Cardiac muscle cell (in vitro differentiated cells and primary cell): ENCODE data around the gene SFXN3. TPM values are rescaled to one million over a fixed set of nuclear protein-coding genes. Genes with fewer than 3 reads are reported as not detected.

Source experiments
- DNase-seq, 2 donors: peaks; one replicate each; pipeline versions ENCODE4 v3.0.0 to v3.0.0-alpha.2; 2010 to 2017; ENCODE audit warnings: low read depth in 1 of 2, low spot score in 1 of 2
- H3K27ac ChIP-seq: fragments of 200-600 bp; sonication (generic); 2 replicates; pipeline ENCODE4 v1.5.1; 2016
- H3K27me3 ChIP-seq: fragments of 200-600 bp; sonication (generic); 2 replicates; pipeline ENCODE4 v1.6.0; 2016; ENCODE audit warnings: control low read depth
- H3K36me3 ChIP-seq: fragments of 200-600 bp; sonication (generic); 2 replicates; pipeline ENCODE4 v1.5.1; 2016; ENCODE audit warnings: control low read depth
- H3K4me1 ChIP-seq: fragments of 200-600 bp; sonication (generic); 2 replicates; pipeline ENCODE4 v1.8.1; 2017; ENCODE audit warnings: low read depth, mild to moderate bottlenecking, mixed run types
- H3K4me3 ChIP-seq: fragments of 200-600 bp; sonication (generic); 2 replicates; pipeline ENCODE4 v1.5.1; 2016; ENCODE audit warnings: mild to moderate bottlenecking
- H3K9me3 ChIP-seq: fragments of 200-600 bp; sonication (generic); 2 replicates; pipeline ENCODE4 v1.5.1; 2017; ENCODE audit warnings: low read depth, mild to moderate bottlenecking, control low read depth
- polyA plus RNA-seq: library from polyadenylated mRNA; unstranded; fragments of >200 nt; fragmentation: Nextera tagmentation; extraction: Ambion mirVana; gene quantifications from 2 replicates; pipeline ENCODE4 v1.2.1, GENCODE V29; 2016
- total RNA-seq: library from RNA; depleted of rRNA; stranded (reverse); fragments of >200 nt; gene quantifications from 2 replicates; pipeline ENCODE4 v1.2.3, GENCODE V29; 2016
- TF ChIP-seq, protein P1 (sequence below): IDR thresholded peaks from 2 replicates; pipeline ENCODE4 v1.5.1; 2012; ENCODE audit warnings: low read depth, mild to moderate bottlenecking, low read length

Gene SFXN3
- total and polyA plus RNA-seq, 2 experiments from 2014 or later: 23.4 to 37.8 TPM

DNA sequence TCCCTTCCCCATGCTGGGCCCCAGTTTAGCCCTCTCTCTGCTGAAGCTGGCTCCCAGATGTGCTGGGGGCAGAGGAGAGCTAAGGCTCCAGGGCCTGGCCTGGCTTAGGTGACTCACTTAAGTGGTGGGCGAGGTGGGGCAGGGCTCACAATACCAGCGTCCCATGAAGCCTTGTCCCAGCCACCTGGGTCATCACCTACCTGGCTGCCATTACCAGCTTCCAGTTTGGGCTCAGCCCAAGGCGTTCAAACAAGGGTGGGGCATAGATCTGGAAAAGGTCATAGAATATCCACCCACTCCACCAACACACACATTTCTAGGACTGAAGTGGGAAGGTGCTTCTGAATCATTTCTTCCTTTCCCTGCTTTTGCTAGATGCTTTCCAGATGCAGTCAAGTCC is 39.1 kb downstream of the SFXN3 start:
- Histone ChIP-seq H3K9me3 (no peaks in the 10 kb centered on the region), H3K4me3 (no peak overlapping the region), H3K27ac (no peak overlapping the region), H3K36me3 (no peaks in the 10 kb centered on the region), H3K27me3 (peaks cover 17% of the 10 kb centered on the region), H3K4me1 (peaks cover 12% of the 10 kb centered on the region)
- TF ChIP-seq, protein P1, sequence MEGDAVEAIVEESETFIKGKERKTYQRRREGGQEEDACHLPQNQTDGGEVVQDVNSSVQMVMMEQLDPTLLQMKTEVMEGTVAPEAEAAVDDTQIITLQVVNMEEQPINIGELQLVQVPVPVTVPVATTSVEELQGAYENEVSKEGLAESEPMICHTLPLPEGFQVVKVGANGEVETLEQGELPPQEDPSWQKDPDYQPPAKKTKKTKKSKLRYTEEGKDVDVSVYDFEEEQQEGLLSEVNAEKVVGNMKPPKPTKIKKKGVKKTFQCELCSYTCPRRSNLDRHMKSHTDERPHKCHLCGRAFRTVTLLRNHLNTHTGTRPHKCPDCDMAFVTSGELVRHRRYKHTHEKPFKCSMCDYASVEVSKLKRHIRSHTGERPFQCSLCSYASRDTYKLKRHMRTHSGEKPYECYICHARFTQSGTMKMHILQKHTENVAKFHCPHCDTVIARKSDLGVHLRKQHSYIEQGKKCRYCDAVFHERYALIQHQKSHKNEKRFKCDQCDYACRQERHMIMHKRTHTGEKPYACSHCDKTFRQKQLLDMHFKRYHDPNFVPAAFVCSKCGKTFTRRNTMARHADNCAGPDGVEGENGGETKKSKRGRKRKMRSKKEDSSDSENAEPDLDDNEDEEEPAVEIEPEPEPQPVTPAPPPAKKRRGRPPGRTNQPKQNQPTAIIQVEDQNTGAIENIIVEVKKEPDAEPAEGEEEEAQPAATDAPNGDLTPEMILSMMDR: no peak
- no peak for DNase-seq

DNA sequence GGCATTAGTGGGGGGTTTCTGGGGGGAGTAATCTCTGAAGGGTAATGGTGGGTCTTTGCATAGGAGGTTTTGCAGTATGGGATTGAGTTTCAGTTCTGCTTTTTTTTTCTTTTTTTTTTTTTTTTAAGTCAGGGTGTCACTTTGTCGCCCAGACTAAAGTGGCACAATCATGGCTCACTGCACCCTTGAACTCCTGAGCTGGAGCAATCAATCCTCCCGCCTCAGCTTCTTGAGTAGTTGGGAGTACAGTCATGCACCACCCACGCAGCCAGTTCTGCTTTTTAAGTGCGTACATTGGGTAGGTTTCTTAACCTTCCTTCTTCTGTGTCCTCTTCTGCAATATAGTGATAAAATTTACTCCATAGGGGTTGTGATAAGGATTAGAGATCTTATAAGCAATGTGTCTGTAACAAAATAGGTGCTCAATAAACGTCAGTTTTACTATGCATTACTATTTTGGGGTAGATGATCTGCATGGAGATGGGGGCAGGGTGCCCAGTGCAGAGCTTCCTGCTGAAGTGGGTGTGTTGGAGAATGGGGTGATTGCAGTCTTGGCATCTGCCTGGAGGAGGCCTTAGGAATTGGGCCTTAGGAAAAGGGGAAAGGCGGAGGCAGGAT is 40.3 kb downstream of the SFXN3 start:
- Histone ChIP-seq H3K4me1 (peaks cover 14% of the 10 kb centered on the region), H3K36me3 (no peaks in the 10 kb centered on the region), H3K9me3 (no peaks in the 10 kb centered on the region), H3K27ac (no peak overlapping the region), H3K4me3 (no peak overlapping the region), H3K27me3 (peaks cover 4% of the 10 kb centered on the region)
- DNase-seq: peak in 1 of 2 donors; percentile 42
- TF ChIP-seq, protein P1: no peak

DNA sequence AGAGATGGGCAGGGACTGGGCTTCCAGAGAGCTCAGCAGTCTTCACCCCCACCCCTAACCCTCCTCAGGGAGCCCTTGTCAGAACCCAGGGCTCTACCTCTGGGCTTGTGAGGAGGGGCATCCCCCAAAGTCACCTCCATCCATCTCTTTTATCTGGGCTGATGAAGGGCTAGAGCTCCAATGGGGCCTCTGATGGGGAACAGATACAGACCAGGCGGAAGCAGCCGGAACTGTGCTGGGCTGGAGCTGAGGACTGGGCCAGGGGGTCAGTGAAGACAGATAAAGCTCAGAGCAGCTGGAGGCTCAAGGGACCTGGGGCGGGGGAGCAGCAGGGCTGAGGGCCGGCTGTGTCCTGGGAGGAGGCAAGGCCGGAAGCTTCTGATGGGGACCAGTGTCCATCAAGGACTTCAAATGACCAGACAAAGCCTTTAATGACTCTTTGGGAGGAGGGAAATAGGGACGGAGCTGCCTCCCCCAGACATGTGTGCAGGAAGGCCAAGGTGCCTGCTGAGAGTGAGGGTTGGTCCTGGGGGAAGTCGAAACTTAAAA is 40.9 kb downstream of the SFXN3 start:
- no peak for DNase-seq
- Histone ChIP-seq H3K27me3 (peaks cover 4% of the 10 kb centered on the region), H3K4me1 (peaks cover 14% of the 10 kb centered on the region), H3K36me3 (no peaks in the 10 kb centered on the region), H3K4me3 (no peak overlapping the region), H3K27ac (no peak overlapping the region), H3K9me3 (no peaks in the 10 kb centered on the region)
- TF ChIP-seq, protein P1: no peak

DNA sequence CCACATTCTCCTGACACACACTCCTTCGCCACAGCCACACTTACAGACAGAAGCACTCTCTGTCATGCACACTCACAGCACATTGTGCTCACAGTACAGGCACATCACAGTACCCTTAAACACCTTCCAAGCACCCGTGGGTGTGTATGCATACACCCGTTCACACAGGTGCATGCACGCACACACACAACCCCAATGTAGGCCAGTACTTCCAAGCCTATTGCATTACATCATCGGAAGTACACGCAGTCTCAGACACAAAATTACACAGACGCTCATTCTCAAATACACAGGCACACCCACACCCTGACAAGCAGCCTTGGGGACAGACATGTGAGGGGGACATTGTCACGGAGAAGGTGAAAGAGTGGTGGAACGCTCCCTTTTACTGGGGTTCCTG is 41.9 kb downstream of the SFXN3 start:
- H3K27ac ChIP-seq: no peak overlapping the region
- no peak overlapping the region for H3K4me3 ChIP-seq
- peaks cover 14% of the 10 kb centered on the region for H3K4me1 ChIP-seq
- peaks cover 7% of the 10 kb centered on the region for H3K27me3 ChIP-seq
- TF ChIP-seq, protein P1: no peak
- DNase-seq: no peak
- H3K9me3 ChIP-seq: no peaks in the 10 kb centered on the region
- H3K36me3 ChIP-seq: no peaks in the 10 kb centered on the region

DNA sequence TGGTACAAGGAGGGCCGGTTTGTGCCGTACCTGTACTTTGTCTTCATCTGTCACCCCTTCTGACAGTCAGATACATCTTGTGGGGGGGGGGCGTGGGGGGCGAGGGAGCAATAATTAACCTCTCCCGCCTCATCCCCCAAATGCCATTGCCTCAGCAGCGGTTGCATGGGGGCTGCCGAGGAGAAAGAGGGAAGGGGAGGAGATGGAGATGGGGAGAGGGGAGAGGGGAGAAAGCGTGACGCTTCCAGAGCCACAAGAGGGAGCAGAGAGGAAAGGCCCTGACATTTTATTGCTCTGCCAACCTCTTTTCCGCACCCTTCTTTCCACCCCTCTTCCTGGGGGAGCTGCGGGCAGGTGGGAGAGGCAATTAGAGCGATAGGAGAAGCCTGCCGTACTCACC is 42.6 kb downstream of the SFXN3 start:
- no peaks in the 10 kb centered on the region for H3K36me3 ChIP-seq
- DNase-seq: no peak
- no peak overlapping the region for H3K4me3 ChIP-seq
- H3K27me3 ChIP-seq: peaks cover 13% of the 10 kb centered on the region
- TF ChIP-seq, protein P1: no peak
- peaks cover 14% of the 10 kb centered on the region for H3K4me1 ChIP-seq
- H3K9me3 ChIP-seq: no peaks in the 10 kb centered on the region
- no peak overlapping the region for H3K27ac ChIP-seq
